GM12878 (cell line): Measurements from ENCODE around the gene HMSD. TPM values are rescaled to one million over a fixed set of nuclear protein-coding genes. Genes with fewer than 3 reads are reported as not detected.

Experiments used
- BCL11A ChIP-seq: IDR thresholded peaks from 2 replicates; pipeline ENCODE4 v1.6.1; 2011; ENCODE audit warnings: low read depth, low read length
- BMI1 ChIP-seq: fragments of 450-650 bp; IDR thresholded peaks from 2 replicates; pipeline ENCODE4 v1.6.1; 2016; ENCODE audit warnings: mild to moderate bottlenecking, moderate library complexity, borderline replicate concordance
- CEBPB ChIP-seq, 2 experiments: fragments of 150-350 bp in 1 of 2; IDR thresholded peaks; 2 replicates each; pipeline ENCODE4 v1.6.1; 2012 to 2014; ENCODE audit warnings: low read depth in 2 of 2, low read length in 2 of 2, borderline replicate concordance in 1 of 2, inconsistent platforms in 1 of 2
- E4F1 ChIP-seq: fragments of 450-650 bp; IDR thresholded peaks from 2 replicates; pipeline ENCODE4 v1.6.1; 2018; ENCODE audit warnings: borderline replicate concordance, mild to moderate bottlenecking; ENCODE audit not compliant: partially characterized antibody
- FOXM1 ChIP-seq: IDR thresholded peaks from 2 replicates; pipeline ENCODE4 v1.6.1; 2012; ENCODE audit warnings: low read depth, mild to moderate bottlenecking, inconsistent platforms, low read length, moderate library complexity
- HCFC1 ChIP-seq: fragments of 150-350 bp; IDR thresholded peaks from 2 replicates; pipeline ENCODE4 v1.6.1; 2014; ENCODE audit warnings: low read length
- HSF1 ChIP-seq: fragments of 150-350 bp; IDR thresholded peaks from 2 replicates; pipeline ENCODE4 v1.6.1; 2014; ENCODE audit warnings: mild to moderate bottlenecking, low read depth, low read length
- IKZF2 ChIP-seq, 2 experiments: fragments of 450-650 bp; IDR thresholded peaks; 2 replicates each; pipeline ENCODE4 v1.6.1; 2017; ENCODE audit warnings: mild to moderate bottlenecking in 2 of 2, moderate library complexity in 2 of 2
- JUND ChIP-seq: IDR thresholded peaks from 2 replicates; pipeline ENCODE4 v1.6.1; 2012; ENCODE audit warnings: low read depth, mild to moderate bottlenecking, low read length, improper control_type of control experiment, moderate library complexity
- KDM1A ChIP-seq: fragments of 200-600 bp; sonication (generic); IDR thresholded peaks from 2 replicates; pipeline ENCODE4 v1.6.1; 2016; ENCODE audit warnings: borderline replicate concordance
- LARP7 ChIP-seq: fragments of 450-650 bp; IDR thresholded peaks from 2 replicates; pipeline ENCODE4 v1.6.1; 2017; ENCODE audit warnings: mild to moderate bottlenecking
- MAX ChIP-seq: IDR thresholded peaks from 2 replicates; pipeline ENCODE4 v1.6.1; 2012; ENCODE audit warnings: low read depth, low read length, improper control_type of control experiment
- MLLT1 ChIP-seq: fragments of 450-650 bp; IDR thresholded peaks from 2 replicates; pipeline ENCODE4 v1.6.1; 2016; ENCODE audit warnings: mild to moderate bottlenecking
- MTA2 ChIP-seq: fragments of 450-650 bp; IDR thresholded peaks from 2 replicates; pipeline ENCODE4 v1.6.1; 2016; ENCODE audit warnings: low read depth, mild to moderate bottlenecking, moderate library complexity
- NFYA ChIP-seq: IDR thresholded peaks from 2 replicates; pipeline ENCODE4 v1.6.1; 2011; ENCODE audit warnings: low read depth, mild to moderate bottlenecking, low read length, improper control_type of control experiment, borderline replicate concordance
- PKNOX1 ChIP-seq: fragments of 450-650 bp; IDR thresholded peaks from 2 replicates; pipeline ENCODE4 v1.6.1; 2016; ENCODE audit warnings: mild to moderate bottlenecking
- RUNX3 ChIP-seq: IDR thresholded peaks from 2 replicates; pipeline ENCODE4 v1.6.1; 2012; ENCODE audit warnings: low read length, inconsistent platforms
- STAT3 ChIP-seq: IDR thresholded peaks from 2 replicates; pipeline ENCODE4 v1.6.1; 2011; ENCODE audit warnings: low read depth, low read length, improper control_type of control experiment
- TARDBP ChIP-seq: IDR thresholded peaks from 2 replicates; pipeline ENCODE4 v1.6.1; 2016; ENCODE audit warnings: borderline replicate concordance
- ZNF24 ChIP-seq: fragments of 450-650 bp; IDR thresholded peaks from 2 replicates; pipeline ENCODE4 v1.6.1; 2017; ENCODE audit warnings: antibody characterized with exemption, mild to moderate bottlenecking
- ZSCAN29 ChIP-seq: fragments of 450-650 bp; IDR thresholded peaks from 2 replicates; pipeline ENCODE4 v1.6.1; 2017; ENCODE audit warnings: mild to moderate bottlenecking, moderate library complexity
- polyA plus RNA-seq, 11 experiments: library from polyadenylated mRNA; depleted of rRNA in 4 of 11; unstranded in 6 of 11; stranded (reverse) in 5 of 11; fragments of >200 nt; fragmentation: Nextera tagmentation in 4 of 11; fragmentation: Illumina TruSeq in 1 of 11; extraction: Ambion mirVana in 4 of 11; extraction: Trizol in 1 of 11; gene quantifications; 1 replicate in 1 of 11; 2 replicates in 10 of 11; pipeline versions ENCODE4 v1.2.1 to v1.2.3, GENCODE V29; 2011 to 2016; ENCODE audit warnings: inconsistent platforms in 2 of 11, missing spikeins in 2 of 11, low read depth in 1 of 11
- total RNA-seq, 4 experiments: library from RNA; depleted of rRNA in 3 of 4; stranded (reverse); fragments of >200 nt in 3 of 4; fragmentation: Illumina TruSeq in 1 of 4; extraction: Trizol in 1 of 4; gene quantifications; 2 replicates each; pipeline versions ENCODE4 v1.2.1 to v1.2.3, GENCODE V29; 2013 to 2021

HMSD gene
- total and polyA plus RNA-seq, 10 of the 15 experiments (the other 5 are each of a cell fraction or from before 2014, with no cell fraction given): 11.7 to 83.9 (median 37.8) TPM

GRCh38 chr18:63951302-63951705, 2.2 kb downstream of the HMSD start (continued):
- TF ChIP-seq E4F1 (no peak), CEBPB (IDR thresholded peaks at IDR 0.05; ENCODE audit: borderline replicate concordance in 1 of 2, low read depth in 2 of 2, low read length in 2 of 2) (no peak; a peak in 1 of 4 replicates), HSF1 (no peak), FOXM1 (peak; percentile 73; the same call in 1 of the 2 replicates), RUNX3 (peak; percentile 95), MLLT1 (peak; percentile 48; the same call in 1 of the 2 replicates), MAX (no peak), IKZF2 (IDR thresholded peaks at IDR 0.05) (peak; percentile 88 to 93), MTA2 (peak; percentile 78), LARP7 (no peak), BCL11A (peak; percentile 78; the same call in 1 of the 2 replicates), JUND (0 out of 2 replicates have a peak, but pooled peaks have one; percentile 19), KDM1A (no peak), TARDBP (no peak), BMI1 (0 out of 2 replicates have a peak, but pooled peaks have one; percentile 45), ZSCAN29 (no peak), ZNF24 (no peak; the same call in 1 of the 2 replicates), PKNOX1 (peak; percentile 77), NFYA (no peak), STAT3 (no peak), HCFC1 (no peak)
